ENCODE results near the gene ANKRD18A.

ANKRD18A gene

DNA sequence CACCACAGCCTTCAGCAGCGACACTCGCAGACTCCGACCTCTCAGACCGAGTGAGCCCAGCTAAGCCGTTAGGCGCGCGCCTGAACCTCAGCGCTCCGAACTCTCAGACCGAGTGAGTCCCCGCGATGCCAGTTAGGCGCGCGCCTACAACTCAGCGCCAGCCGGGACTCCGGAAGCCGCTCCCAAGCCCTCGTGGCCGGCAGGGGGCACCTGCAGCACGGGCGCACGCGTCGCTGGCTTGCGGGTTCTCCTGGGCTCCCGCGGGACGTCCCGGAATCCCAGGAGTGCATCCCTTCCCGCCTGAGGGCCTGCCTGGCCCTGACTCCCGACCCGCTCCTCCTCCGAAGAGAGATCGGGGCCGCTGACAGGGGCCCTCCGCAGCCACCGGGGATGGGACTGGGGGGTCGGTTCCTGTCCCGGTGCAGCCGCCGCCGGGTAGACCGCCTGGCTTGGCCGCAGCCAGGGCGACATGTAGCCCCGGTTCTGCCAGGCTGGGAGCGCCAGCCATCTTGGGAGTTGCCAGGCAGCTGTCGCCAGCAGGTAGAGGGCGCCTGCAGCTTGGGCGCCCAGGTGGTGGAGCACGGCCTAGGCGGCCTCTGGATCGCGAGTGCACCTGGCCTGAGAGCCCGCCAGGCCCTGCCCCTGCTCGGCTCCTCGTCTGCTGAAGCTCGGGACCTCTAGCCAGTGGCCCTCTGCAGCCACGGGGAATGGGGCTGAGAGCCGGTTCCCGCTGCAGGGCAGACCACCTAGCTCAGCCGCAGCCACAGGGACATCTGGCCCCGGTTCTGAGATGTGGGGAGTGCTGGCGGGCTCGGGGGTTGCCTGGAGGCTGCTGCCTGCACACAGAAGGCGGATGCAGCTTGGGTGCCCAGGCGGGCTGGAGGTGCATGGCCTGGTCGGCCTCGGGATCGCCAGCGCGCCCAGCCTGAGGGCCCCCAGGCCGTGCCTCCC is at the start of gene ANKRD18A:
Gene ANKRD18A (minus strand): TSS at position 114 of the 951 bp plus-strand sequence. CDS start 311 bp downstream, outside the sequence.
- peak; percentile 7 for DNase-seq (ENCODE audit: extremely low read depth, low read depth)
- TF ChIP-seq, protein P1, sequence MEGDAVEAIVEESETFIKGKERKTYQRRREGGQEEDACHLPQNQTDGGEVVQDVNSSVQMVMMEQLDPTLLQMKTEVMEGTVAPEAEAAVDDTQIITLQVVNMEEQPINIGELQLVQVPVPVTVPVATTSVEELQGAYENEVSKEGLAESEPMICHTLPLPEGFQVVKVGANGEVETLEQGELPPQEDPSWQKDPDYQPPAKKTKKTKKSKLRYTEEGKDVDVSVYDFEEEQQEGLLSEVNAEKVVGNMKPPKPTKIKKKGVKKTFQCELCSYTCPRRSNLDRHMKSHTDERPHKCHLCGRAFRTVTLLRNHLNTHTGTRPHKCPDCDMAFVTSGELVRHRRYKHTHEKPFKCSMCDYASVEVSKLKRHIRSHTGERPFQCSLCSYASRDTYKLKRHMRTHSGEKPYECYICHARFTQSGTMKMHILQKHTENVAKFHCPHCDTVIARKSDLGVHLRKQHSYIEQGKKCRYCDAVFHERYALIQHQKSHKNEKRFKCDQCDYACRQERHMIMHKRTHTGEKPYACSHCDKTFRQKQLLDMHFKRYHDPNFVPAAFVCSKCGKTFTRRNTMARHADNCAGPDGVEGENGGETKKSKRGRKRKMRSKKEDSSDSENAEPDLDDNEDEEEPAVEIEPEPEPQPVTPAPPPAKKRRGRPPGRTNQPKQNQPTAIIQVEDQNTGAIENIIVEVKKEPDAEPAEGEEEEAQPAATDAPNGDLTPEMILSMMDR (IDR thresholded peaks at IDR 0.05; ENCODE audit: low read depth, low read length): peak; percentile 61

- TF ChIP-seq, protein P1 (IDR thresholded peaks at IDR 0.05; ENCODE audit: low read depth, low read length): no peak
Observed at GRCh38 chr9:38668791-38669466, 48.5 kb upstream of the ANKRD18A start.

DNA sequence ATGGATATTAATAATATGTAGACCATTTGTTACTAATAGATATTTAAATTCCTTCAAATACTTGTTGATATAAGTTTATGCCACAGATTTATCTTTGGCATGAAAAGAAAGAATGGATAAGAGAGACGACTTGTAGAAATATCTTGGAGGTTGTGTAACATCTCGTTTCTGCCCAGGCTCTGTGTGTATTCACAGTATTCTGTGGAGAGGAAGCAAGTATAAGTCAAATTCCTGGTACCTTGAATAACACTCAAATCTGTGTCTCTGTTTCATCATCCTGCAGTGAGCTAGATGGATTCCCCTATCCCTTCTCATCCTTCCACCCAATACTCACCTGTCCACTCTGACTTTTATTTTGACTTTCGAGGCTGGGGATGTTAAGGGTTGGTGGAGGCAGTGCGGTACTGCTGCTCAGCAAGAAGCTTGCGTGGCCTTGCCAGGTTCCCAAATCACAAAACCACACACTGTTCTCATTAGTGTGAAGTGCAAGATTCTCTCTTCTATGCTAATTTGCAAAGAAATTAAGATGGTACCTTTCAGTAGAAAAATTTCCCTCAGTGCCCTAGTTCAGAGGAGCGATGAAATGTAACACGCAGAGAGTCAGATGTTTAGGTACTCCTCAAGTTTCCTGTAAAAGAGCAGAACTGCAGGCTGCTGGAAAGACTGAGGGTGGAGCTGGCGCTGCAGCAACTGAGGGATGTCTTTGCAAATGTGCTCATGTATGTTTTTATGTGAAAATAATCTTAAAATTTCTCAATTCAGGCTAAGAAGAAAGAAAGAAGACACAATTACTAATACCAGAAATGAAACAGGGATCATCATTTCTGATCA is 42.6 kb upstream of the ANKRD18A start:
- no peak for DNase-seq (ENCODE audit: extremely low read depth, low read depth)
- TF ChIP-seq, protein P1 (IDR thresholded peaks at IDR 0.05; ENCODE audit: low read depth, low read length): peak; percentile 23

More at GRCh38 chr9:38668791-38669466, 48.5 kb upstream of the ANKRD18A start:
- no peak for DNase-seq (ENCODE audit: extremely low read depth, low read depth)

GRCh38 chr9:38659538-38659937 is 39.1 kb upstream of the ANKRD18A start:
- TF ChIP-seq, protein P1 (IDR thresholded peaks at IDR 0.05; ENCODE audit: low read depth, low read length): no peak
- no peak for DNase-seq (ENCODE audit: extremely low read depth, low read depth)

DNA sequence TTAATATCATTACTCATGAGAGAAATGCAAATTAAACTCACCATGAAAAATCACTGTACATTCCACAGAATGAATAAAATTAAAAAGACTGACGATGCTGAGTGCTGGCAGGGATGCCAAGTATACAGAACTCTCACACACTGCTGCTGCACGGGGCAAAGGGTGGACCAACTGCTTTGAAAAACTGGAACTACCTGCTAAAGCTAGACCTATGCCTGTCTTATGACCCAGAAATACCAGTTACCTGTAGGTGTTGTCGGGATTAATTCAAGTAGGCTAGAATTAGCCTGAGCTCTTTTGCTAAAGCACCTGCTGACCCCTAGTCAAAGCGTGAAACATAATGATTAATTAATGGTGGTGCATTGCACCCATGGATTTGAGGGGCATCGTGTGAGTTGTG is 36.5 kb upstream of the ANKRD18A start:
- TF ChIP-seq, protein P1 (IDR thresholded peaks at IDR 0.05; ENCODE audit: low read depth, low read length): no peak

DNA sequence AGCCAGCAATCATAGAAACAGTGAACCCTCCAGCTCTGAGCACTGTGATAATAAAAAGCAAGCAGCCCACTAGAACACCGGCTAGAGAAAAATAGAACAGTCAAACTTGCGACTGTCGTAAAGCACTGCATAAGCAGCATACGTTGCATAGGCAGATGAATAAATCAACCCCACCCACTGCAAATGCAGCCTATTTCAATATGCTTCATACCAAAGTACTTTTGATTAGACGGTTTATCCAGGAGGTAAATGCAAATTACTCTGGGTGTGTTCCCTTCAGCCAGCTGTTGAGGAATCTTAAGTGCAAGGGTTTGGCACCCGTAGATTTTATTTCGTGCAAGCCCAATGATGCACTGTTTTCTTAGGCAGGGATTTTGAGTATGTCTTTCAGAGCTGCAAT is 32.1 kb upstream of the ANKRD18A start:
- DNase-seq (ENCODE audit: extremely low read depth, low read depth): no peak
- TF ChIP-seq, protein P1 (IDR thresholded peaks at IDR 0.05; ENCODE audit: low read depth, low read length): no peak

More for the DNA sequence above, 36.5 kb upstream of the ANKRD18A start:
- no peak for DNase-seq (ENCODE audit: extremely low read depth, low read depth)
